Astrocyte (in vitro differentiated cells and primary cell): ENCODE measurements around the gene CDKAL1.

ENCODE experiments used
- CTCF ChIP-seq: IDR thresholded peaks from 2 replicates; pipeline ENCODE4 v1.5.1; 2011; ENCODE audit warnings: low read depth, mild to moderate bottlenecking, inconsistent platforms, low read length, moderate library complexity; ENCODE audit not compliant: insufficient read depth
- EZH2 ChIP-seq: IDR thresholded peaks from 2 replicates; pipeline ENCODE4 v1.6.1; 2012; ENCODE audit warnings: mild to moderate bottlenecking, low read length, inconsistent platforms; ENCODE audit not compliant: insufficient read depth

GRCh38 chr6:21227486-21227885, 693.2 kb downstream of the CDKAL1 start:
- TF ChIP-seq CTCF (no peak), EZH2 (no peak)
